Cardiac ventricle fibroblast (primary cell): ENCODE measurements around the gene ZNF135. TPM values are rescaled to one million over a fixed set of nuclear protein-coding genes. Genes with fewer than 3 reads are reported as not detected.

Experiments
- total RNA-seq: library from RNA; depleted of rRNA; stranded (reverse); fragments of >200 nt; gene quantifications from 2 replicates; pipeline ENCODE4 v1.2.3, GENCODE V29; 2015

The ZNF135 gene
- 3.9 and 5.3 TPM in 2 replicates for total RNA-seq

DNA sequence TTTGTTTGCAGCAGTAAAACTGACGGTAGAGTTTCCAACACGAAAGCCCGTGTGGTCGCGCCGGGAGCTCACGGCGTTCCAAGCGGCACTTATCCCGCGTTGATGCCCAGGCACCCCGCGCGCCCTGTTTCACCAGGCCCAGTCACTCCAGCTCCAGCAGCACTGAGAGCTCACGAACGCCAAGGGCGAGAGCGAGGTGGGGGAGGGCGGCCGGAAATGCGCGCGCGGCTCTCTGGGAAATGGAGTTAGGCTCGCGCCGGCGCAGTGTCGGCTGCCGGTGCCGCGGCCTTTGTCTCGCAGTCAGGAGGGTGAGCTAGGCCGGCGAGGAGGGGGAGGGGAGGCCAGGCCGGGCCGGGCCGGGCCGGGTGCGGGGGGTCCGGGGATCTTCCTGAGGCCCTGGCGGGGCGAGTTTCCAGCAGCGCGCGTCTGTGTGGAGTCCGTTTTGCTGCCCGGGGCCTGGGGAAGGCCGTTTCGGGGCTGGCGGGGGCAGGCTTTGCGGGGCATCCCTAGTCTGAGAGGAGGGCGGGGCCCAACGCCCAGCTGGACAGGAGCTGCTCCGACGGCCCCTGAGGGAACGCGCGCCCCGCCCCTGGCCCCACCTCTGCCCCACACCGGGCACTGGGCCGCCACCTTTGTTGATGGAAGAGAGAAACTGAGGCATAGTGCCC is at the start of gene ZNF135:
ZNF135 (plus strand) TSS at position 280 of the 668 bp plus-strand sequence. CDS start 721 bp downstream, outside the sequence.

DNA sequence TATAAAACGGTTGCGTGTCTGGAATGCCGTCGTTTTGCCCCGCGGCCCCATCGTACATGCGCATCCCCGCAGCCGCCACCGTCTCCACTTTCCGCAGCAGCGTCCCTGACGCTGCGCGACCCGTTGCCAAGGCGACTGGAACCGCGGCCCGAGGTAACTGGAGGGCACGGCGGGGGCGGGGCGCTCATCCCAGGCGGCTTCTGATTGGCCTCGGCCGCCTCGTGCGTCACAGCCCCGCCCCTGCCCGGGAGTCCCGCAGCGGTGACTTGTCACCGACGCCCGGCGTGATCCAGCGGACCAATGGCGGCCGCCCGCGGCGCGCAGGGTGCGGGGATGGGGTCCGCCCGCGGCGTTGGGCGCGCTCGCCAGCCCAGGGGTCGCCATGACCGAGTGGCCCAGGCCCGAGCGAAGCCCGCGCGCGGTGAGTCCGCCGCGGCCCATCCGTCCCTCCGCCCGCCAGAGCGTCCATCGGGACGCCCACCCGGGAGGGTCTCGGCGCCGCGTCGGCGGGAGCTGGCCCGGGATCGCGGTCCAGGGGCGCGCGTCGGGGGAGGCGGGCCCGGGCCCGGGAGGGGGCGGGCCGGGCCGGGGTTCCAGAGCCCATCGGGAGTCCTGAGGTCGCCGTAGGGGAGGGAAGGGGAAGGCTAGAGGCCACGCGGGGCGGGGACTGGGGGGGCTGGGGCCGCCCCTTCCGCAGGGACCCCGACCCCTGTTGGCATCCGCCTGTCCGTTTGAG is 25.2 kb upstream of the ZNF135 start, which contains the start of gene ZSCAN1:
ZSCAN1 (plus strand) TSS at position 285 of the 736 bp plus-strand sequence. CDS start 3,812 bp downstream, outside the sequence.

DNA sequence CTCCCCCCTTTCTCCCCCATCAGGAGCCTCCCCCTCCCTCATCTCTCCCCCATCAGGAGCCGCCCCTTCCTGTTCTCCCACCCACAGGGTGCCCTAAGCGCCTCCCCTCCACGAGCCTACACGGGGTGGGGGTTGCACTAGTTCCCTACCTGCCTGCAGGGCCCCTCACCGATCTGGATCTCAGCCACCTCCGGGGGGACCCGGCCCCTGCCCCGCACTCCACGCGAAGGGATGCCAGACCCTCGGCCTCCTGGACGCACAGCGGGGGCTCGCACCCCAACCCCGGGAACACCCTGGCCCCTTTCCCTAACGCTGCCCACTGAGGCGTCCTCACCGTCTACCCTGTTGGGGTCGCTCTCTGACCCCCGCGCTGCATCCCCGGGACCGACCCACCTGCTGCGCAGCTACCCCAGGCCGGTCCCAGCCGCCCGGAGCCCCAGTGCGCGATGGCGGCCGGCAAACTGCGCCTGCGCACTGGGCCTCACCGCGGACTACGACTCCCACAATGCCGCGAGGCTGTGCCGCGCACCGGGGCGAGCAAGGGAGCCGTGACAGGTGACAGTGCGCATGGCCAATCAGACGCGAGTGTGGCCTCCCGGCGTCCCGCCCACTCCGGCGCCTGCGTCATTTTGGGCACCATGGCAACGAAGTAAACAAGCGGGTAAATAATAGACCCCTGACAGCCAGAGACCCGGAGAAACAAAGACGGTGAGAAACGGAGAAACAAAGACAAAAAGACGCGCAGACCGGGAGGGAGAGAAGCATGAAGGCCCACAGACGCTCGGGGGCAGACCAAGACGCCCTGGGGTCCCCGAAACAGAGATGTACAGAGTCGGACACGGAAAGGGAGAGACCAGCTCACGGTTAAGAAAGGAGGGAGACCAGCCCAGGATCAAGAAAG is 38.9 kb downstream of the ZNF135 start, which contains the start of gene ZSCAN18:
ZSCAN18 (minus strand) TSS at position 451 of the 901 bp plus-strand sequence. CDS start 7,964 bp downstream, outside the sequence.

Other genes with a start within 250 kb of the ZNF135 start
- 2.0 and 3.4 TPM in 2 replicates for gene ZNF552, start 244.4 kb upstream of the ZNF135 start, total RNA-seq
- 11.0 and 12.4 TPM in 2 replicates for gene ZNF587B, start 229.0 kb upstream of the ZNF135 start, total RNA-seq
- gene ZNF587, start 209.4 kb upstream of the ZNF135 start, total RNA-seq = 10.7 and 24.6 TPM in 2 replicates
- 5.7 and 8.9 TPM in 2 replicates for gene ZNF814, start 170.2 kb upstream of the ZNF135 start, total RNA-seq
- gene ZNF417, start 142.7 kb upstream of the ZNF135 start, total RNA-seq = 7.2 and 7.5 TPM in 2 replicates
- 1.9 and 3.7 TPM in 2 replicates for gene ZNF418, start 123.9 kb upstream of the ZNF135 start, total RNA-seq
- gene ZNF256, start 111.6 kb upstream of the ZNF135 start, total RNA-seq = 4.1 and 6.2 TPM in 2 replicates
- gene C19orf18, start 84.7 kb upstream of the ZNF135 start, total RNA-seq = 0.64 TPM in 1 of 2 replicates, not detected in the other
- 13.3 and 16.1 TPM in 2 replicates for gene ZNF606, start 56.5 kb upstream of the ZNF135 start, total RNA-seq
- gene ZSCAN1, start 25.3 kb upstream of the ZNF135 start, total RNA-seq = not detected in 2 replicates
- gene ZSCAN18, start 38.9 kb downstream of the ZNF135 start, total RNA-seq = 49.3 and 52.7 TPM in 2 replicates
- 7.2 and 7.8 TPM in 2 replicates for gene ZNF329, start 91.5 kb downstream of the ZNF135 start, total RNA-seq
- gene ZNF274, start 123.8 kb downstream of the ZNF135 start, total RNA-seq = 18.0 and 21.7 TPM in 2 replicates
- 24.6 and 33.3 TPM in 2 replicates for gene ZNF544, start 169.6 kb downstream of the ZNF135 start, total RNA-seq
- 6.2 and 6.9 TPM in 2 replicates for gene ZNF8, start 219.7 kb downstream of the ZNF135 start, total RNA-seq
- gene ERVK3-1, start 246.1 kb downstream of the ZNF135 start, total RNA-seq = 21.8 and 35.2 TPM in 2 replicates